ENCODE data around the gene LRRK2.

Gene LRRK2

GRCh38 chr12:40324261-40324660 is 99.5 kb downstream of the LRRK2 start:
- DNase-seq (ENCODE audit: low read depth): no peak
- TF ChIP-seq, protein P1, sequence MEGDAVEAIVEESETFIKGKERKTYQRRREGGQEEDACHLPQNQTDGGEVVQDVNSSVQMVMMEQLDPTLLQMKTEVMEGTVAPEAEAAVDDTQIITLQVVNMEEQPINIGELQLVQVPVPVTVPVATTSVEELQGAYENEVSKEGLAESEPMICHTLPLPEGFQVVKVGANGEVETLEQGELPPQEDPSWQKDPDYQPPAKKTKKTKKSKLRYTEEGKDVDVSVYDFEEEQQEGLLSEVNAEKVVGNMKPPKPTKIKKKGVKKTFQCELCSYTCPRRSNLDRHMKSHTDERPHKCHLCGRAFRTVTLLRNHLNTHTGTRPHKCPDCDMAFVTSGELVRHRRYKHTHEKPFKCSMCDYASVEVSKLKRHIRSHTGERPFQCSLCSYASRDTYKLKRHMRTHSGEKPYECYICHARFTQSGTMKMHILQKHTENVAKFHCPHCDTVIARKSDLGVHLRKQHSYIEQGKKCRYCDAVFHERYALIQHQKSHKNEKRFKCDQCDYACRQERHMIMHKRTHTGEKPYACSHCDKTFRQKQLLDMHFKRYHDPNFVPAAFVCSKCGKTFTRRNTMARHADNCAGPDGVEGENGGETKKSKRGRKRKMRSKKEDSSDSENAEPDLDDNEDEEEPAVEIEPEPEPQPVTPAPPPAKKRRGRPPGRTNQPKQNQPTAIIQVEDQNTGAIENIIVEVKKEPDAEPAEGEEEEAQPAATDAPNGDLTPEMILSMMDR (conservative IDR thresholded peaks at IDR 0.05; ENCODE audit: control insufficient read depth, insufficient read depth, low read depth, low read length): no peak

GRCh38 chr12:40325349-40325960 is 100.7 kb downstream of the LRRK2 start:
- DNase-seq (ENCODE audit: low read depth): peak; percentile 26
- TF ChIP-seq, protein P1 (conservative IDR thresholded peaks at IDR 0.05; ENCODE audit: control insufficient read depth, insufficient read depth, low read depth, low read length): peak; percentile 74
- H3K4me3 ChIP-seq (ENCODE audit: control insufficient read depth, low read depth, low read length): no peak overlapping the region

More at GRCh38 chr12:40324261-40324660, 99.5 kb downstream of the LRRK2 start:
- H3K4me3 ChIP-seq (ENCODE audit: control insufficient read depth, low read depth, low read length): no peak overlapping the region

DNA sequence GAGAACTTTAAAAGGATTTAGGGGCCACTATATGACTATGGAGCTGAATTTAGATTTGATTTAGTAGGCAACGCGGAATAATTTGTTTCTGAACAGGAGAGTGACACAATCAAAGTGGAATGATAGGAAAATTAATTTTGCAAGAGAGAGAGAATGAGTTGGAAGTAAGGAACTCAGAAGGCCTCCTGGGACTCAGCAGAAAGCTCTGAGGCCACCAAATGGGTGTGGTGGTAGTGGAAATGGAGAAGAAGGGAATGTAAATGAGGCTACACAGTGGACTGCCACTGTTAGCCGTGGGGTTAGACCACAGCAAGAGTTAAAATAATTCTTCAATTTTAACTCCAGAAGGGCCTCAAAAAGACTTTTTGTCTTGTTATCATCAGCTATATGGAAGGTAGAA is 102.7 kb downstream of the LRRK2 start:
- peak; percentile 19 for DNase-seq (ENCODE audit: low read depth)
- TF ChIP-seq, protein P1 (conservative IDR thresholded peaks at IDR 0.05; ENCODE audit: control insufficient read depth, insufficient read depth, low read depth, low read length): no peak
- H3K4me3 ChIP-seq (ENCODE audit: control insufficient read depth, low read depth, low read length): no peak overlapping the region

- DNase-seq (ENCODE audit: low read depth): no peak
- TF ChIP-seq, protein P1 (conservative IDR thresholded peaks at IDR 0.05; ENCODE audit: control insufficient read depth, insufficient read depth, low read depth, low read length): no peak
- H3K4me3 ChIP-seq (ENCODE audit: control insufficient read depth, low read depth, low read length): no peak overlapping the region
Observed at GRCh38 chr12:40330180-40330579, 105.4 kb downstream of the LRRK2 start.

- H3K4me3 ChIP-seq (ENCODE audit: control insufficient read depth, low read depth, low read length): no peak overlapping the region
- TF ChIP-seq, protein P1 (conservative IDR thresholded peaks at IDR 0.05; ENCODE audit: control insufficient read depth, insufficient read depth, low read depth, low read length): no peak
- DNase-seq (ENCODE audit: low read depth): peak; percentile 24
Observed at GRCh38 chr12:40331886-40332285, 107.1 kb downstream of the LRRK2 start.

DNA sequence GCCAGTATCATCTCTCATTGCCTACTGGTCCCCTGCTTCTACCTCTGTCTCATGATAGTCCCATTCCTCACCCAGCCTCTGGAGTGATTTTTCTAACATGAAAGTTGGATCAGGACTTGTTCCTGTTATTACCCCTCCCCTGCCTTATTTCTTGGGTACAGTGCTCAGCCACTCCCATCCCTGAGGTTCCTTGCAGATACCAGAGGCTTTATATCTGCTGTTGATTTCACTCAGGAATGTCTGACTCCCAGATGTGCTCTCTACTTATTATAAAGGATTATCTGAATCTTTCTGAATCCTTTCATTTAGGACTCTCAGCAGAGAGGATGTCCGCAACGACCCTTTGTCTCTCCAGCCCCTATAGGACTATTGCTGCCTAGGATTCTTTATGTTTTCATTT is 111.2 kb downstream of the LRRK2 start:
- DNase-seq (ENCODE audit: low read depth): no peak
- no peak overlapping the region for H3K4me3 ChIP-seq (ENCODE audit: control insufficient read depth, low read depth, low read length)
- TF ChIP-seq, protein P1 (conservative IDR thresholded peaks at IDR 0.05; ENCODE audit: control insufficient read depth, insufficient read depth, low read depth, low read length): no peak

Measured in fibroblast of mammary gland (primary cell).